Measurements from ENCODE around the gene TBC1D3E.
"Not testable (repeated sequence)": the region's sequence is repeated elsewhere in the genome, so short reads cannot be mapped to it uniquely, and the experiment has no call there.

TBC1D3E gene

GRCh38 chr17:38127651-38128050 is at the start of gene TBC1D3E:
TSS of gene TBC1D3E (plus strand) at chr17:38127951. CDS start at chr17:38129496, 1,545 bp downstream.
- DNase-seq = not testable (repeated sequence)

GRCh38 chr17:38087344-38087743 is 40.4 kb upstream of the TBC1D3E start:
- DNase-seq = not testable (repeated sequence)

DNA sequence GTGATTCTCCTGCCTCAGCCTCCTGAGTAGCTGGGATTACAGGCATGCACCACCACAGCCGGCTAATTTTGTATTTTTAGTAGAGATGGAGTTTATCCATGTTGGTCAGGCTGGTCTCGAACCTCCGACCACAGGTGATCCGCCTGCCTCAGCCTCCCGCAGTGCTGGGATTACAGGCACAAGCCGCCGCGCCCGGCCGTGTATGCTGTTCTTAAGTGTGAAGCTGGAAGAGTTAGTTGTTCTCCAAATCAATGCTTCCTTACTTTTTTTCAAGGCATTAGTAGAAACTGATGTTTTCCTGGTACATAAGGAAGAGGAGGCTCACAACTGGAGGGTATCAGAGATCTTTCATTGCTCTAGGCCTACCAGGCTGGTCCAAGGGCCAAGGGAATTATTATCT is 39.6 kb upstream of the TBC1D3E start:
- not testable (repeated sequence) for DNase-seq

- DNase-seq = not testable (repeated sequence)
Observed at GRCh38 chr17:38094059-38094694, 33.6 kb upstream of the TBC1D3E start.

GRCh38 chr17:38099262-38099661 is 28.5 kb upstream of the TBC1D3E start:
- DNase-seq = not testable (repeated sequence)

DNA sequence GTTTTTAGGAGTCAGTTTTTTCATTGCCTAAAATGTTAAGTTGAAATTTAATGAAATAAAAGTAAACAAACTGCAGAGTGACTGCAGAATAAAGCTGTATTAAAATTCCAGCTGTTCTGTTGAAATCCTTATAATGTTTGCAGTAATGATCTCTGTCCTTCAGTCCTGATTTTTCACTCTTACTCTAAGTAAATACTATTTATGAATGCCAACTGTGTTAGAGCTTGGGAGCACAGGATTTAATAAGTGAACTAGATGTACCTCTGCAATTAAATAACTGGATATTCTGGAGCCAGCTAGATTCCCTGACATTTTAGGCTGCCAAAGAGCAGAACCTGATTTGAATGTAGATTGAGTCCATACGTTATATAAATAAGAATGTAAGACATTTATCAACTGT is 7.9 kb upstream of the TBC1D3E start:
- DNase-seq = not testable (repeated sequence)

GRCh38 chr17:38134860-38135259 is 7.1 kb downstream of the TBC1D3E start:
- not testable (repeated sequence) for DNase-seq

All from kidney glomerular epithelial cell (primary cell).